DMS53 treated with DMSO at 0.1 percent for 48 hours (cell line): ENCODE data around the gene RNASE7.
"Not testable (repeated sequence)": the region's sequence is repeated elsewhere in the genome, so short reads cannot be mapped to it uniquely, and the experiment has no call there.

Experiments used
- DNase-seq: peaks from one replicate; lab custom pipeline; 2025; ENCODE audit not compliant: unreplicated experiment; lab: John Stamatoyannopoulos, UW

Gene RNASE7

GRCh38 chr14:21023174-21023573 lies 19.0 kb upstream of the RNASE7 start:
- DNase-seq, result no peak

GRCh38 chr14:21023817-21024584 lies 18.2 kb upstream of the RNASE7 start:
- DNase-seq, result no peak

DNA sequence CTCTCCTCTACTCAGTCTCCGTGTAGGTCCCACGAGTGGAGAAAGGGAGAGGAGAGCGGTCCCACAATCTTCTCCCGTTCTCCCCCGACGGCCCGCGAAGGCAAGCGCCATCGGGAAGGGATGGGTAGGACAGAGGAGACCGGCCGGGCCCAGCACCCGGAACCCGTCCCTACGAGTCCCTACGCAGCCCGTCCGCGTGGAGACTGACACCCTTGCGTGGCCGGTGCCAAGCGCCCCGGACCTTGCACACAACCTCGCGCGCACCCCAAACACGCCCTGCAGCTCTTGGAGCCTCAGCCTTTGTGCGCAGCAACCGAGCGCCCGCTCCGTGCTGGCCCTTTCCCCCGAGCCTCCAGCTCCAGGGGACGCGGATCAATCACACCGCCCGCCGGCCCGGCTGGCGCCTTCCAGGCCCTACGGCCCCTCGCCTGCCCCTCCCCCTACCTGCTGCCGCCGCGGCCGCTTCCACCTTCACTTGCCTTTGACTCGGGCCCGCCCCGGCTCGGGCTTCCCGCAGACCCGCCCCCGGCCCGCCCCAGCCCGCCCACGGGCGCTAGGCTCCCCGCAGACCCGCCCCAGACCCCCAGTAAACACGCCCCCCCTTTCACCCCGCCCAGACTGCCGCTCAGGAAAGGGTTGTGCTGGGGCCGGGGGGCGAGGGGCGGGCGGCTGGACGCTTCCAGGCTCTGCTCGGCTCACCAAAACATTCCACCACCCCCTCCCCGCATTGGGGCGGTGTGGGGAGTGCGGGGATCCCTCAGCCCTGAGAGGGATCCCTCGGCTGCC lies 17.4 kb upstream of the RNASE7 start, which contains the start of gene NDRG2:
TSS of gene NDRG2 (minus strand) at position 477 of the 786 bp plus-strand sequence. CDS start 1,746 bp downstream, outside the sequence.
- DNase-seq, result peak; percentile 10

- DNase-seq, result no peak
Observed at GRCh38 chr14:21025371-21026273, 16.5 kb upstream of the RNASE7 start.

GRCh38 chr14:21026274-21026987 lies 15.7 kb upstream of the RNASE7 start:
- DNase-seq, result no peak

DNA sequence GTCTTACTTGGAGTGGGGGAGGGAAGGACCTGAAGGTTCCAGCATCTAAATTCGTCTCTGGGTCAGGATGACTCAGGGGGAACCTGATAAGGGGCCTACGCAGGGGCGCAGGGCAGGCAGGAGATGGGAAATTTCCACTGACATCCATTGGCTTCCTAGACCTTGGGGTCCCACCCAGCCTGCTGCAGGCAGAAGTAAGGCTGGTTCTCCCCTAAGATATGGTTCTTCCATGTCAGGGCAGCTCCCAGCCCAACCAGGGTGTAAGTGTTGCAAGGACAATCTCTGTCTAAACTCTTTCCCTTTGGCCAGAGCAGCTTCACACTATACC lies 15.2 kb upstream of the RNASE7 start:
- DNase-seq, result no peak

- DNase-seq, result no peak
Observed at GRCh38 chr14:21029917-21030316, 12.2 kb upstream of the RNASE7 start, which contains the start of gene TPPP2. TSS of gene TPPP2 (plus strand) at chr14:21030217. CDS start at chr14:21030582, 365 bp downstream.

GRCh38 chr14:21030531-21030930 lies 11.6 kb upstream of the RNASE7 start:
- DNase-seq, result no peak

DNA sequence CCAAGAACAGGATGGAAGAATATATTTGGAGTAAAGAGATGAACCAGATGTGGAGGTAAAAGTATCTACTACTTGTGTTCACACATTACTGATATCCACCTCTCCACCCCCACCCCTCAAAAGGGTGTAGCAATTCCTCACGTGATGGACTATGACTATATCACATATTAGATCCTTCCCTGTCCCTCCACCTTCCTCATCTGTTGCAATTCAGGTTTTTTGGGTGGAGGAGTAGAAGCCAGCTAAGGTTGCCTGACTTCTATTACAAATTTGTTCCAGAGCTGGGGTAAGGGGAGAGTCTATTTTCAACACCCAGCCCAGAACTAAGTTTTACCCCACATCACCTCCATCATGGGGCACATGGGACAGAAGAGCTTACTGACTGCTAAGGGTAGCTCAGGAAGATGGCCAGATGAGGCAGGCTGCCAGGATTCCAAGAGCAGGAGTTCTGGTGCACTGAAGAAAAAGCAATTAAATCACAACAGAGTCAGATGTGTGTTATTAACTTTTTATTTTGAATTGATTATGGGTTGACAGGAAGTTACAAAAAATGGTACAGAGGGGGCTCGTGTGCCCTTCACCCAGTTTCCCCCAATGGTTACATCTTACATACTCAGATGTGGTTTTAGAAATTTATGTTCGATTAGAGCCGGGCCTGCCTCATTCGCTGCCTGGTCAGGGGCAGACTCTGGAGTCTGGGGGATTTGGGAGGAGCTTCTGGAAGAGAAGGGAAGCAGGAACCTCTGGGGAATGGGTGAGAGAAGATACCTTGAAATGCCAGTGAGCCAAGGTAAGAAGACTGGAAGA lies 9.6 kb upstream of the RNASE7 start:
- DNase-seq, result no peak

GRCh38 chr14:21033133-21033698 lies 8.9 kb upstream of the RNASE7 start:
- DNase-seq, result no peak

DNA sequence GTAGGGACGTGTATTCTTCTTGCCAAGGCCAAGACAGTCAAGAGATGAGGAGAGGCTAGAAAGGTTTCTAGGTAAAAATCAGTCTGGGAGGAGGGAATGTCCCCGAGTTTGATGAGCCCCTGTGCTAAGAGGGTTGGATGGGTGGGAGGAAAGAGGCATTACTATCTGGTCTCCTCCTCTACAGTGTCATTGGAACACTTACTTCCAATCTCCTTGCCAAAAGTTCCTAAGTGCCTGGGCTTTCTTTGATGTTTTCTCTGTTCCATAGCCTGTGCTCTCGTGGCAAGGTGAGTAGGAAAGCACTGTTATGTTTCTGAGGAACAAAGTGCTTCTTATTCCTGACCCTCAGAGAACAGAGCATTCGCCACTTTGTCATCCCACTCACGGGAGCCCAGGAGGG lies 7.5 kb upstream of the RNASE7 start, which contains the start of gene RNASE13:
TSS of gene RNASE13 (minus strand) at position 101 of the 400 bp plus-strand sequence. CDS start 519 bp downstream, outside the sequence.
- DNase-seq, result no peak

- no peak for DNase-seq
Observed at GRCh38 chr14:21036751-21037150, 5.4 kb upstream of the RNASE7 start.

- no peak for DNase-seq
Observed at GRCh38 chr14:21037156-21037555, 5.0 kb upstream of the RNASE7 start.

- peak; percentile 25 for DNase-seq
Observed at GRCh38 chr14:21038441-21039422, 3.4 kb upstream of the RNASE7 start.

DNA sequence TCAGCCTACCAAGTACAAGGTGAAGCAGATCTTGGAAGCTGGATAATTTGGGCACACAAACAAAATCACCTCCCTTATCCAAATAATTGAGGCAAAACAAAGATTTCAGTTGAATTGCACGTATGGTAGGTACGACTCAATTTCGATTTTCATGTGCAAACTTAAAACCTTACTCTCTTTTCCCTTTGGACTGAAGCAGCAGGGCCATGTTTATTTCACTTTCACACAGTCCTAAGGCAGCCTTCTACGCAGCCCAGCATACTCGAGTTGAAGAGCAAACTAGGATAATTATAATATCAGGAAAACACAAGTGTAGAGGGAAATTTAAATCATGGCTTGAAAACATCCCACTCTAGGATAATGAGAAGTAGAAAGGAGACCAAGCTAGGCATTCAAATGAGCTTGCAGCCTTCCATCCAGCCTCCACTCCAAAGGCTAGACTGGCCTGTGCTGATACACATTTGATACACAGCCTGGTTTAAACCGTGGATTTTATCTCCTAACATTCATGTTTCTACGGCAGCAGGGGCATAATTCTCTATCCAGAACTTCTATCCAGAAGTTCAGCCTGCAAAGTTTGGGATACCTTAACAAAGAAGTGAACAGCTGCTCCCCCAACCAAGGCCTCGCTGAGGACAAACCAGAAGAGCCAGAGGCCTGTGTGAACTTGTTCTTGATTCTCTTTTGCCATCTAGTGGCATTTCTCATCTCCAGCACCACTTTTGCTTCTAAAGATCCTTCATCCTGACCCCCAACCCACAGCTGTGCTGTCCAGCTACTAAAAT lies 2.4 kb upstream of the RNASE7 start:
- DNase-seq, result peak; percentile 6

GRCh38 chr14:21040370-21040925 lies 1.7 kb upstream of the RNASE7 start:
- DNase-seq, result no peak

DNA sequence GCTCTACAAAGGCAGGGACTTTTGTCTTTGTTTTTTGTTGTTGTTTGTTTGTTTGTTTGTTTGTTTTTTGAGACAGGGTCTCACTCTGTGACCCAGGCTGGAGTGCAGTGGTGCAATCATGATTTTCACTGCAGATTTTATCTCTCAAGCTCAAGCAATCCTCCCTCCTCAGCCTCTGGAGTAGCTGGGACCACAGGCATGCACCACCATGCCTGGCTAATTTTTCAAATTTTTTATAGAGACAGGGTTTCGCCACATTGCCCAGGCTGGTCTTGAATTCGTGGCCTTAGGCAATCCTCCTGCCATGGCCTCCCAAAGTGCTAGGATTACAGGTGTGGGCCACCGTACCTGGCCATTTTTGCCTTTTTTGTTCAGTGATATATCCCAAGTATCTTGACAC lies 1.2 kb upstream of the RNASE7 start:
- not testable (repeated sequence) for DNase-seq
